Endothelial cell of hepatic sinusoid (primary cell): ENCODE results near the gene PDE8A.
"Not testable (repeated sequence)": the region's sequence is repeated elsewhere in the genome, so short reads cannot be mapped to it uniquely, and the experiment has no call there.

Source experiments
- in situ Hi-C: cut with HindIII; loops from 2 replicates; pipeline ENCODE4 v1.10.0; 2017; ENCODE audit warnings: low sequenced_read_pairs

Gene PDE8A

GRCh38 chr15:85155857-85156256 lies 174.2 kb downstream of the PDE8A start:
- in situ Hi-C loops: no loop called here

GRCh38 chr15:85157344-85157743 lies 175.7 kb downstream of the PDE8A start:
- in situ Hi-C loops: no loop called here

GRCh38 chr15:85162237-85162636 lies 180.6 kb downstream of the PDE8A start:
- in situ Hi-C loops: no loop called here

- in situ Hi-C loops: no loop called here
Measured at GRCh38 chr15:85164841-85165466, 183.3 kb downstream of the PDE8A start.

- in situ Hi-C loops: no loop called here
Measured at GRCh38 chr15:85167568-85167967, 185.9 kb downstream of the PDE8A start.

GRCh38 chr15:85168642-85169173 lies 187.1 kb downstream of the PDE8A start:
- in situ Hi-C loops: no loop called here

GRCh38 chr15:85171736-85172135 lies 190.1 kb downstream of the PDE8A start:
- in situ Hi-C loops: no loop called here

- in situ Hi-C loops: no loop called here
Measured at GRCh38 chr15:85172846-85173490, 191.3 kb downstream of the PDE8A start.

GRCh38 chr15:85173630-85174029 lies 192.0 kb downstream of the PDE8A start:
- in situ Hi-C loops: not testable (repeated sequence)

- in situ Hi-C loops: no loop called here
Measured at GRCh38 chr15:85174521-85174920, 192.9 kb downstream of the PDE8A start.

GRCh38 chr15:85177042-85177515 lies 195.4 kb downstream of the PDE8A start:
- in situ Hi-C loops: not testable (repeated sequence)

- in situ Hi-C loops: no loop called here
Measured at GRCh38 chr15:85178308-85178707, 196.7 kb downstream of the PDE8A start.

- in situ Hi-C loops: no loop called here
Measured at GRCh38 chr15:85179700-85180099, 198.0 kb downstream of the PDE8A start.

- in situ Hi-C loops: not testable (repeated sequence)
Measured at GRCh38 chr15:85185350-85185749, 203.7 kb downstream of the PDE8A start.

GRCh38 chr15:85188171-85188577 lies 206.5 kb downstream of the PDE8A start:
- in situ Hi-C loops: not testable (repeated sequence)
